GM18519 (cell line): Measurements from ENCODE around the gene KCNQ2.

Source experiments
- ATAC-seq: cut with Tn5 transposase; IDR thresholded peaks from one replicate; pipeline ENCODE4 v1.9.1; 2021; ENCODE audit warnings: mild to moderate bottlenecking, moderate library complexity; ENCODE audit not compliant: unreplicated experiment, low FRiP score

KCNQ2 gene

GRCh38 chr20:63350597-63351325, 121.7 kb downstream of the KCNQ2 start:
- no peak for ATAC-seq
